DND-41 (cell line): ENCODE measurements around the gene DVL1.

Experiments used
- EZH2 ChIP-seq: IDR thresholded peaks from 3 replicates; pipeline ENCODE4 v1.6.1; 2012; ENCODE audit warnings: borderline replicate concordance, low read depth, mild to moderate bottlenecking, moderate library complexity, low read length, inconsistent platforms; ENCODE audit not compliant: severe bottlenecking
- TF ChIP-seq, protein P1 (sequence below): IDR thresholded peaks from 2 replicates; pipeline ENCODE4 v1.5.1; 2012; ENCODE audit warnings: borderline replicate concordance, low read length, moderate library complexity, mild to moderate bottlenecking; ENCODE audit not compliant: poor library complexity, severe bottlenecking; ENCODE audit errors: extremely low read depth

DNA sequence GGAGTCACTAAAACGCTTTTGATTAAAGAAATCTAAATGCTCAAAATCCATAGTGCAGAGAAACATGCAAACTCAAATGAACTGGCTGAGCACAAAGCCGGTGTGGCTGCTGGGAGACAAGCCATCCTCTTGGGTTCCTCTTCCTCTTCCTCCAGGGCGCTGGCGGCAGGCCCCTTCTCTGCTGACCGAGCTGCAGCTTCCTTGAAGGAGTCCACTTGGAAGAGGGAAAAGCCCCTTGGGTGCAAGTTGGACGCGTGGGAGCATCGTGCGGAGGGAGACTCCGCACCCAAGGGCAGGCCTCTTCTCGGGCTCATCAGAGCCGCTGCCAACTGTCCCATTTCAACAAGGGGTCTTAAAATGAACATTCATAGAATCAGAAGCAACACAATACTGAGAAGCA, 42.0 kb upstream of the DVL1 start:
- TF ChIP-seq, protein P1, sequence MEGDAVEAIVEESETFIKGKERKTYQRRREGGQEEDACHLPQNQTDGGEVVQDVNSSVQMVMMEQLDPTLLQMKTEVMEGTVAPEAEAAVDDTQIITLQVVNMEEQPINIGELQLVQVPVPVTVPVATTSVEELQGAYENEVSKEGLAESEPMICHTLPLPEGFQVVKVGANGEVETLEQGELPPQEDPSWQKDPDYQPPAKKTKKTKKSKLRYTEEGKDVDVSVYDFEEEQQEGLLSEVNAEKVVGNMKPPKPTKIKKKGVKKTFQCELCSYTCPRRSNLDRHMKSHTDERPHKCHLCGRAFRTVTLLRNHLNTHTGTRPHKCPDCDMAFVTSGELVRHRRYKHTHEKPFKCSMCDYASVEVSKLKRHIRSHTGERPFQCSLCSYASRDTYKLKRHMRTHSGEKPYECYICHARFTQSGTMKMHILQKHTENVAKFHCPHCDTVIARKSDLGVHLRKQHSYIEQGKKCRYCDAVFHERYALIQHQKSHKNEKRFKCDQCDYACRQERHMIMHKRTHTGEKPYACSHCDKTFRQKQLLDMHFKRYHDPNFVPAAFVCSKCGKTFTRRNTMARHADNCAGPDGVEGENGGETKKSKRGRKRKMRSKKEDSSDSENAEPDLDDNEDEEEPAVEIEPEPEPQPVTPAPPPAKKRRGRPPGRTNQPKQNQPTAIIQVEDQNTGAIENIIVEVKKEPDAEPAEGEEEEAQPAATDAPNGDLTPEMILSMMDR, result no peak
- no peak for TF ChIP-seq EZH2
